Measurements from ENCODE around the gene TRA2B.
"Not testable (repeated sequence)": the region's sequence is repeated elsewhere in the genome, so short reads cannot be mapped to it uniquely, and the experiment has no call there.

Gene TRA2B

DNA sequence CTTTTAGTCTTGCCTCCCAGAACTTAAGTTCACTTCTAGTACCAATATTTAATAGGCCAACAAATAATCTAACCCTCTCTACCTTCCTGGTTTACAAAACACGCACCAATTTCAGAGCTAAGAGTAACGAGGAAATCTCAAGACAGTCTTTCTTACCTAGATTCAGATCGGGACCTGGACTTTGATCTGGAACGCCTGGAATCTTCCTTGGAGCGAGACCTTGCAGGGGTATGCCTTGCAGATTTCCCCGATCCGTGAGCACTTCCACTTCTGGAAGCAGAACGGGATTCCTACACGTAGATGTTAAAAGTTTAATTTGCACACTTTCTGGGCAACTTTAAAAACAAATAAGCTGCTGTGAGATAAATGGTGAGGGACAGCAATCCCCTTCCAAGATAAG, 11.4 kb downstream of the TRA2B start:
- no peak for DNase-seq

DNA sequence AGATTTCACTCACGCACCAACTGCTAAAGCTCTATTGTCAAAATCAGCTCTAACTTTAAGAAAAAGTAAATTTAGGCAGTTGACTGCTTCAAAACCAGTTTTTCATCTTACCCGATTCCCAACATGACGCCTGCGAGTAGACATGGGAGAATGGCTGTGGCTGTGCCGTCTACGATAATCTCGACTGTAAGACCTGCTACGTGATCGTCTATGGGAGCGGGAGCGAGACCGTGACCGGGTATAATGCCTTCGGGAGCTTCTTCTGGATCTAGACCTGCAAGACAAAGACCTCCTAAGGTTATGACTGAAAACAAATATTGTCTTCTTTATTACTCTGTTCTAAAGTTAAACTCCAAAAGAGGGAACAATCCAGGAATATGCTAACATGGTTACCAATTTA, 12.5 kb downstream of the TRA2B start:
- DNase-seq: no peak

DNA sequence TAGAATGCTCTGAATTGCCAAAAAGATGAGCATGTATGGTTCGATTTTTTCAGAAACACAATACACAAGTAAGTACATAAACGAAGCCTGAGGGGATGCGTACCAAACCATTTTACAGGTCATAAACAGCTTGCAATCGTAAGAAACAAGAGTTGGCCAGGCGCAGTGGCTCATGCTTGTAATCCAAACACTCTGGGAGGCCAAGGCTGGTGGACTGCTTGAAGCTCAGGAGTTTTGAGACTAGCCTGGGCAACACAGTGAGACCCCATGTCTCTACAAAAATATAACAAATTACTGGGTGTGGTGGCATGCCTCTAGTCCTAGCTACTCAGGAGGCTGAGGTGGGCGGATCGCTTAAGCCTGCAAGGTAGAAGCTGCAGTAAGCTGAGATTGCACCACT, 13.4 kb downstream of the TRA2B start:
- DNase-seq: no peak

DNA sequence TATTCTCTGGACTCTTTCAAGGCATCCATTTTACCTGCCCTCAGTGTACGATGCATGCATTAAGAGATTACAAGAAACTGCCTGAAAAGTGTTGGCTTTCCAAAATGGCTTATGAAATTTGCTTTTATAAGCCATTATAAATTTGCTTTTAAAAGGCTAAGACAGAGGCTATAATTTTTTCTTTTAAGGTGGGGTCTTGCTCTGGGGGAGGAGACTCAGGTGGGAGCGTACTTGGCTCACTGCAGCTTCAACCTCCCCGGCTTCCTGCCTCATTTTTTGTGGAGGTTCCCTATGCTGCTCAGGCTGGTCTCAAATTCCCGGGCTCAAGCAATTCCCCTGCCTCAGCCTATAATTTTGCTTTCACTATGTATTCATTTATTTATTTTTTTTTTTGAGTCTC, 17.6 kb downstream of the TRA2B start:
- DNase-seq: no peak

DNA sequence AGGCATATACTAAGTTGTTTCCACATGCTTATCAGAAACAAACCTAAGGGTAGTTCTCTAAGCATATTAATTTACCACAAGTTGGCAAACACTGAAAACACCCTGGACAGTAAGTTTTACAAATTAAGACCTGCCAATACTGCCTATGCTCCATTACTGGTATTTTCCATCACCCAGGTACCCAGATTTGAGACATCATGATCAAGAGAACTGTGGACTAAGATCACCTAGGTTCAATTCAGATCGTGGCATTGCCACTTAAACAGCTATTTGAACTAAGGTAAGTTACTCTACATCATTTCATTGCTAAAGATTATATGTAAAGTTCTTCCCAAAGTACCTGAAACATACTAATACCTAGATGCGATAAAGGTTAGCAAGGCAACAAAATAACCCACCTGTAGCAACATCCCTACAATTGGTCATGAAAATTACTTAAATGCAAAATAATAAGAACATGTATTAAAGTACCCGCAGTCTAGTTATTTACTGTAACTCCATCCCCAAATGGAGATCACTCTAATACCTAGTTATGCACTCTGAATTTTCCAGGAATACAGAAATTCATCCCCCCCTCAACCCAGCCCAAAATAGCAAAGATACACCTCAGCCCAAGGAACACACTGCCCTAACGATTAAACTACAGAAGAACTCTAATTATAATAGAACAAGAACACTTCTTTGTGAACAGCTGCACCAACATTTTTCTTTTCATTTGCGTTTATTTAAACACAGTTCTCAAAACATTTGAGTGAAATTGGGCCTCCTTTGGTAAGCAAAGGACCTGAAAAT, 21.6 kb downstream of the TRA2B start:
- DNase-seq: no peak

DNA sequence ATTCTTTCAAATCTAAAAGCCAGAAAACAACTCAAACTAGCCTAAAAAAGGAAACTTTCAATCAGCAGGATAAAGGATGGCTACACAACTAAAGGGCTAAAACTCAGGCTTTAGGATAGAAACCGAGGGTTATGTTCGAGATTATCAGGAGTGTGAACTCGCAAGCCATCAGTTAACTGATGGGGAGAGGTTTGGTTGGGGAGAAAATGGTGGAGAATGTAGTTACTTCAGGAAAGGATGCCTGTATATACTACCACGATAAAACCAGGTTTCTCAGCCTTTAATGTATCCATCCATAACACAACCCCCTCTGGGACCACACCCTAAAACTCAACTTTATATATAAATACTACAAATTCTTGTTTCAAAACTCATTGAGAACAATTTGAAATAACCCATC, 22.2 kb downstream of the TRA2B start:
- no peak for DNase-seq

DNA sequence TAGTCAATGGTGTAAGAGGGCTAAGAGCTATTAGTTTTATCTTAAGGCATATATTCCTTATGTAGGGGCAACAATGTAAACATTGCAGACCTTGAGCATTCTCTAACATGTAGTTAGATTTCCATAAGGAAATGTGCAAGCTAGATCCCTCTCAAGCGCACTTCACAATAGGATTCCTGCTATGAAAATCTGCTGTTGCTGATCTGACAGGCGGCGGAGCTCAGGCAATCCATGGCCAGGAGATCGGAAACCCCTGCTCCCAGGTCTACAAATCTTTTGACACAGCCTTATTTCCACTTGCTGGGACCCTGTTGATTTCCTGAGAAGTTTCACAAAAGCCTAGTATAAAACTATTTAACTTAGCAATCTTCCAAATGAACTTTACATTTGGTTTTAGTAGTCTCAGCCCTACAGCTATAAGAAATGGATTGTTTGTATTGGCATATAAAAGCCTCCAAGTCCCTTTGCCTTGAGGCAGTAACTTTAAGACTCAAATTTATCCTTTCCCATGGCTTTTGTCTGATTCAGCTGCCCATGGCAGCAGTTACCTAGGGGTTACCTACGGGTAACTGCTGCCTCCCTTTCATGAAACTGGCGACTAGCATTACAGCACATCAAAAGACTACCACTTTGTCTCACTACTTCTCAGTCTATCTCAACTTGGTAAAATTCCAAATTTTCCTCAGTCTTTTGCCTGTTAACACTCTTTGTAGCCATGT, 22.7 kb downstream of the TRA2B start:
- no peak for DNase-seq

DNA sequence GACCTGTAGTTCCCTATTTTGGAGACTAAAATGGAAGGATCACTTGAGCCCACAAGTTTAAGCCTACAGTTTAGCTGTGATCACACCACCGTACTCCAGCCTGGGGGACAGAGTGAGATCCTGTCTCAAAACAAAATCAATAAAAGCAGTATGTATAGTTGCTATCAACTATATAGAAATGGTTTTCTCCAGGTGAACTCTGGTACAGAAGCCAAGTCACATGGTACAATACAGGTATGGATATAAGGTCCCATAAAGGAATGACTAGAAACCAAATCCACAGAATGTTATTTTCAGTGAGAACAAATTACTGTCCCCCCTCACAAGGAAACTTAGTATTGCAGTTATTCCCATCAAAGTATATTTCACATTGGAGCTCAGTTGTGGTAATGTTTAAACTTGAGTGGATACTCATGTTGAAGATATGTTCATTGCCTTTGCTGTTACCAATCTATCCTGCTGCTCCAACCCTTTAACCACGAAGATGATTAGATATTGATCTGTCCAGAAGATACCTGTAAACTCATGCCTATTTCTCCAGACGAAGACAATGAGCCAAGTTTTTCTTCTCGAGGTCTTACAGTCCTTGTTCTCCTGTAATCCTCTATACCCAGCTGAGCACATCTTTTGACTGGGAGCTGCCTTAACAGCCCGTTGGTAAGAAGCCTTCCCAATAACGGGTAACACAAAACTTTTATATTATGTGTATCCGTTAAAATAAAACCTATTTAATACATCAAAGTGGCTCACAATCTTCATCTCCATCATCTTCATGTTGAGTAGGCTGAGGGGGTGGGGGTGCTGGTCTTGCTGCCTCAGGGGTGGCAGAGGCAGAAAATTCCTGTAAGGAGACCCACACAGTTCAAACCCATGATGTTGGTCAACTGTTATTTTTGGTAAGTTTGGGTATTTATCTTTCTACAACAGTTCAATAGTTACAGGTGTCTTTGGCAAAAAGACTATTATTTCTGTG, 24.6 kb downstream of the TRA2B start:
- DNase-seq: no peak

DNA sequence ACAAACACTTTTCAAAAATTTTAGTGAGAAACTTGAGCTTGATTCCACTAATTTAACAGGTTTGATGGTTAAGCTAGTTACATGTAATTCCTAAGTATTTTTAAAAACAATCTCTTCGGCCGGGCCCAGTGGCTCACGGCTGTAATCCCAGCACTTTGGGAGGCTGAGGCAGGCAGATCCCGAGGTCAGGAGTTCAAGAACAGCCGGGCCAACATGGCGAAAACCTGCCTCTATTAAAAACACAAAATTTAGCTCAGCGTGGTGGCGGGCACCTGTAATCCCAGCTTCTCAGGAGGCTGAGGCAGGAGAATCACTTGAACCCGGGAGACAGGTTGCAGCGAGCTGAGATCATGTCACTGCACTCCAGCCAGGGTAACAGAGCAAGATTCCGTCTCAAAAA, 25.3 kb downstream of the TRA2B start:
- no peak for DNase-seq

DNA sequence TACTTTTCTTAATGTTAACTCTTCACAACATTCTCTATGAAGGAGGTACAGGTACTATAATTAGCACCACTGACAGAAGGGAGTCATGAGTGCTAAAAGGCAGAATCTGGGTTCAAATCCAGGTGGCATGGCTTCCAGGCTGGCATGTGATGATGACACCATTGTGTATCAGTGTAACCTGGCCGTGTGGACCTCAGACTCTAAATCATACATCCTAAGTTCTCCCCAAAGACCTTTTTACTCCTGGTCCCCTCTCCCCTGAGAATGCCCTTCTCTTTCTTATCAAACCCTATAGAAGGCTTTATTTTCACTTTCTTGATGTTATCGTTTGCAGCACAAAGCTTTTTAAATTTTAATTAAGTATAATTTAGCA, 26.8 kb downstream of the TRA2B start:
- DNase-seq: not testable (repeated sequence)

DNA sequence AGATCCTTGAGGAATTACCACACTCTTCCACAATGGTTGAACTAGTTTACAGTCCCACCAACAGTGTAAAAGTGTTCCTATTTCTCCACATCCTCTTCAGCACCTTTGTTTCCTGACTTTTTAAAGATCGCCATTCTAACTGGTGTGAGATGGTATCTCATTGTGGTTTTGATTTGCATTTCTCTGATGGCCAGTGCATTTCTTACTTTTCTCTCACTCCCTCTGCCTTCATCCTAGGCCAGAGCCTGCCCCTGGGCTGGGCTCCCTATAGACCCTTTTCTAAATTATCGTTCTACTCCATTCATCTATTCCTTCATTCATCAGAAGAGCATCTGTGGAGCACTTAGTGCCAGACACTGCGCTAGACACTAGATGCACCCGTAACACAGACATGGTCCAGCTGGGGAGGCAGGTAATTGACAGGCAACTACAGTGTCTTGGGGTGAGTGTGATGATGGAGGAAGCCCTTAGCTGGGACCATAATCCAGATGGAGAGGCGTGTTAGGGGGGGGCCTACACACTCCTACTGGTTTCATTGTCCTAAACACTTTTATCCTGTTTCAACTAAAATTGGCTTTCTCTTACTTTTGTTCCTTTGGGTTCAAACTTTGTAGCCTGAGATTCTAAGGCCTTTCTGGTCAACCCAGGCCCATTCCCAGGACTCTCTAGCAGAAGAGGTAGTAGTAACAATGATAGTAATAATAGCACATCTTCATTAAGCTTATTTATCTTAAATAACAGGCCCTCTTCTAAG, 27.3 kb downstream of the TRA2B start:
- DNase-seq: not testable (repeated sequence)

DNA sequence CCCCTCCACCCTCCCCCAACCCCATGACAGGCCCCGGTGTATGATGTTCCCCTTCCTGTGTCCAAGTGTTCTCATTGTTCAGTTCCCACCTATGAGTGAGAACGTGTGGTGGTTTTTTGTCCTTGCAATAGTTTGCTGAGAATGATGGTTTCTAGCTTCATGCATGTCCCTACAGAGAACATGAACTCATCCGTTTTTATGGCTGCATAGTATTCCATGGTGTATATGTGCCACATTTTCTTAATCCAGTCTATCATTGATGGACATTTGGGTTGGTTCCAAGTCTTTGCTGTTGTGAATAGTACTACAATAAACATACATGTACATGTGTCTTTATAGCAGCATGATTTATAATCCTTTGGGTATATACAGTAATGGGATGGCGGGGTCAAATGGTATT, 27.9 kb downstream of the TRA2B start:
- not testable (repeated sequence) for DNase-seq

DNA sequence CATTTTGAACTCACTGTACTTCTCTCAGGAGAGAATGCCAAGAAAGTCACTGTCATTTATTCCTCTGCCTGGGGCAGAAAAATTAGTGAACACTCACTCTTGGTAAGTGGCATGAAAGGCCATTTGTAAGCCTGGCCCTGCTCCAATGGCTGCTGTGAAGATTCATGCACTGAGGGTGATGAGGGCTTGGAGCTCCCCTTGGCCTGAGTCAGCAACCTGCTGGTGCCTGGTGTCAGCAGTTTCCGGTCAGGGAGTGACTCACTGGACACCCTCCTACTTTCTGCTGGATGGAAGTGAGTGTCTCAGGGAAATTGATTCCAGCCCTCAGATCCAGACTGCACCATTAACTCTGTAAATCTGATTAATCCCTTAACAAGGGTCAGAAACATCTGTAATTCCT, 37.6 kb downstream of the TRA2B start:
- DNase-seq: no peak

DNA sequence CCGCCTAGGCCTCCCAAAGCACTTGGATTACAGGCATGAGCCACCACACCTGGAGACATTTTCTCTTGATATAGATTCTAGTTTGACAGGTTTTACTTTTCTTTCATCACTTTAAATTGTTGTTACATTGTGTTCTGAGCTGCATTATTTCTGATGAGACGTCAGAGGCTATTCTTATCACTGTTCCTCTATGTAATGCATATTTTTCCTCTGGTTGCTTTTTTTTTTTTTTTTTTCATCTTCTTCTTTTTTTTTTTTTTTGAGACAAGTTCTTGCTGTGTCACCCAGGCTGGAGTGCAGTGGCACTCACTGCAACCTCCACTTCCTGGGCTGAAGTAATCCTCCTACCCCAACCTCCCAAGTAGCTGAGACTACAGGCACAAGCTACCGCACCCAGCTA, 41.2 kb downstream of the TRA2B start:
- no peak for DNase-seq

DNA sequence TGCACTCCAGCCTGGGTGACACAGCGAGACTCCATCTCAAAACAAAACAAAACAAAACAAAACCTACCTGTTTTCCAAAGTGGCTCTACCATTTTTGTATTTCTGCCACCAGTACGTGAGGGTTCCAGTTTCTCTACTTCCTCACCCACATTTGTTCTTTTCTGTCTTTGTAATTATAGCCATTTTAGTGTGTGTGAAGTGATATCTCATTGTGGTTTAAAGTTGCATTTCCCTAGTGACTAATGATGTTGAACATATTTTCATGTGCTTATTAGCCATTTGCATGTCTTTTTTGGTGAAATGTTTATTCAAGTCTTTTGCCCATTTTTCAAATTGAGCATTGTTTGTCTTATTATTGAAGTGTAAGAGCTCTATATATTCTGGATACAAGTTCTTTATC, 50.7 kb downstream of the TRA2B start:
- DNase-seq: no peak

DNA sequence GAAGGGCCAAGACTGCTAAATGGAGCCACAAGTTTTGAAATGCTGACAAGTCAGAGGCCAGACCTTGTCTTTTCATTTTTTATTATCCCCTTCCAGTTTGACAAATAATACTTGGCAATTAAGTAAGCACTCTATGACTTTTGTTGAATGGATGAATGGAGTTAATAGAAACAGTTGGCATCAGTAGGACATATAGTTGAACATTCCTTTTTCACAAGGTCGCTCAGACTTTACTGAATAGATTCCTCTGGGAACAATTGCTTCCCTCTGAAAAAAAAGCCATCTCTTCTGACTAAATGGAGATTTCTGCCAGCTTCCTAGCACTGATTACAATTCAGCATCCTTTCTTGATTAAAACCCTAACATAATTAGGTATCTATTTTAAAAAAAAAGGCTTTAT, 53.2 kb downstream of the TRA2B start:
- no peak for DNase-seq

DNA sequence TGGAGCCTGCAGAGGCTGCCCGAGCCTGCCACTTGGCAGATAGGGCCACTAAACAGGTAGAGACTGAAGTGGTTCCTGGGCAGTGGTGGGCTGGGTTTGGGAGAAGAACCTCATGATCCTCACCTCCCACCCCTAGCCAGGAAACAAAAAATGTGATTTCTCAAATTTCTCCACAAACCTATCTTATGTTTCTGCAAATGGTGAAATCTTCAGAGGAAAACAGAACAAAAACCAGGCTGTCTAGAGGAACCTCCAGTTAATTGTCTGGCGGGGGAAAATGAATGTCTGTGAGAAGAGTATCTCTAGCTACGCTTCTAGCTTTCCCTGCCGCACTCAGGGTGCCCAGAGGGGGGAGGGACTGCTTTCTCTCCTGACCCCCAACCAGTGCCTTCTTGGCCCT, 55.9 kb downstream of the TRA2B start:
- no peak for DNase-seq

DNA sequence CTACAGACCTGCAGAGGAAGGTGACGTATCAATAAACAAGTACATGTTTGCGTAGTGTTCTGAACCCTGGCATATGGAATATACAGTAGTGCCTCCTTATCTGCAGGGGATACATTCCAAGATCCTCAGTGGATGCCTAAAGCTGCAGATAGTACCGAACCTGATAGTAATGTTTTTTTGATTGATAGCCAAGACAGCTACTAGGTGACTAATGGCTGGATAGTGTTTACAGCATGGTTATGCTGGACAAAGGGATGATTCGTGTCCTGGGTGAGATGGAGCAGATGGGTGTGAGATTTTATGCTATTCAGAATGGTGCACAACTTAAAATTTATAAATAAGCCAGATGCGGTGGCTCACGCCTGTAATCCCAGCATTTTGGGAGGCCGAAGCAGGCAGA, 57.2 kb downstream of the TRA2B start:
- DNase-seq: no peak

DNA sequence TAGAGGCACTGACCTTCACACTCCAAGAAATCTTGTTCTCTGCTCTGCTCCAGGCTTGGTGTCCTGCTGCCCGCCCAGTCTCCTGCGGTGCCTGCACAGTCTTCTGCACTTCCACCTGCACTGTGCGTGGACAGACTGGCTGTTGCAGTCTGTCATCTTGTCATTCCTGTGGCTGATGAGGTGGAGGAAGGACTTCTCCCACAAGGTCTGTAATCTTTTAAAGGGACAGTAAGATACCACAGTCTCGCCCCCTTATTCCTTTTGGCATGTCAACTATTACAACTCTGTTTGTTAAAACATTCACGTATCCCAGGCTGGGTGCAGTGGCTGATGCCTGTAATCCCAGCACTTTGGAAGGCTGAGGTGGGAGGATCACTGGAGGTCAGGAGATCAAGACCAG, 58.9 kb downstream of the TRA2B start:
- no peak for DNase-seq

DNA sequence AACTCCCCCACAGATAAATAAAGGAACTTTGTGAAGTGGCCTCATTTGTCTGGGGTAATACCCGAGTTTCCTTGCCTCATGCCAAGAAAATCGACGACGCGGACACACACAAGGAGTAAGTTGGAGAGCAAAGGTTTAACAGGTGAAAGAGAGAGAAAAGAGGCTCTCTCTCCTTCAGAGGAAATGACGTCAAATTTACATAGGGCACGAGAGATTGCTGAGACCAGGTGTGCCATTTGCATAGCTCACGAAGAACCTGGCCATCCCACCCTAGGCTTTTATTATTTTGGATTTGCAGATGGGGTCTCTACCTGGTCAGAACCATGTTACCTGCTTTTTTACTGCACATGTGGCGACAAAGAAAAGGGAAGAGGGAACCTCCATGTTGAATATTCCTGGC, 63.7 kb downstream of the TRA2B start:
- DNase-seq: no peak

DNA sequence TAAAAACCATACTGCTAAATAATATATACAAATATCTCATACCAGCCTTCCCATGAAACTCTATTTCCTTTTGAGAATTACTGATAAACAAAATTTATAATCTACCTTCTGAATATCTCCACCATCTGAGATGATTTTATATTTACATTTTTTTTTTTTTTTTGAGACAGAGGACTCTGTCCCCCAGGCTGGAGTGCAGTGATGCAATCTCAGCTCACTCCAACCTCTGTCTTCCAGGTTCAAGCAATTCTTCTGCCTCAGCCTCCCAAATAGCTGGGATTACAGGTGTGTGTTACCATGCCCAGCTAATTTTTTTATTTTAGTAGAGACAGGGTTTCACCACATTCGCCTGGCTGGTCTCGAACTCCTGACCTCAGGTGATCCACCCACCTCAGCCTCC, 70.2 kb downstream of the TRA2B start:
- DNase-seq: no peak

DNA sequence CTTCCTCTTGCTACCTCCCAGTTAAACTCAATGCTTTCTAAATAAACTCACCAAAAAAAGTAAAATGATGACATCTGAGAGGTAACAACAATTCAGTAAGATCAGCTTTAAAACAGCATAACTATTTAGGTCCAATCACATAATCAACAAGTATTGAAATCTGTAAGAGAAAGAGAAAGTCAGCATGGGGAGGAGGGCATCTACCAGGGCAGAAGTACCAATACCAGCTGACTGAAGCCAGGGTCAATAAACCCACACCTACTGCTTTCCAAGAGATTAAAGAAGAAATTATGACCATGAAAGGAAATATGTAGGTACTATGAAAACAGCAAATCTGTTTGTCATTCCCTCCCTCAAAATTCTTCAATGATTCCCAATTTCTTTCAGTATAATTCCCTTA, 70.8 kb downstream of the TRA2B start:
- no peak for DNase-seq

DNA sequence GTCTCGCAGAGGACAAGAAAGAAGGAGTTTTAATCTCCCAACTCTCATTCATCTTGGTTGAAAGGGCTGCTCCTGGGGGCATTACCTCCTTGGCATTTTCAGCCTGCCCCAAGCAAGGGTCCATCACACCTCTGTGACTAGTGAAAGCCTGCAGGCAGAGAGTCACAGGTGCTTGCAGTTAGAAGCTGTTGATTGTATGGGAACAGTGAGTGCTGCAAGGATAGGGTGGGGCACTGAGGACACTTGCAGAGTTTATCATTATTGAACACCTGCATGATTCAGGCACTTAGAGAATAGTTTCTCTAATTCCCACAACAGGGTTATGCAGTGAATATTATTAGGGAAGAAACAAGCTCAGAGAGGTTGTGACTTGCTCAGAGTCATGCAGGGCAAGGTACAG, 71.3 kb downstream of the TRA2B start:
- no peak for DNase-seq

All from activated naive CD4-positive, alpha-beta T cell treated with anti-CD3 and anti-CD28 coated beads, Interleukin-2, amount 50 U/mL, for 16 hours (primary cell).